Stomach smooth muscle (tissue), 2 donors: ENCODE results near the gene TTF2.
"Not testable (repeated sequence)": the region's sequence is repeated elsewhere in the genome, so short reads cannot be mapped to it uniquely, and the experiment has no call there.

Experiments used
- H3K27ac ChIP-seq: one replicate; pipeline ENCODE4 v1.7.0; 2013; ENCODE audit warnings: mild to moderate bottlenecking, low read length, inconsistent platforms
- H3K27me3 ChIP-seq, 2 donors: one replicate each; pipeline ENCODE4 v1.7.0; 2013; ENCODE audit warnings: low read length in 2 of 2; ENCODE audit not compliant: insufficient read depth in 2 of 2, control insufficient read depth in 1 of 2
- H3K36me3 ChIP-seq, 2 donors: one replicate each; pipeline ENCODE4 v1.7.0; 2013; ENCODE audit warnings: low read length in 2 of 2; ENCODE audit not compliant: control insufficient read depth in 2 of 2, insufficient read depth in 2 of 2
- H3K4me1 ChIP-seq: one replicate; pipeline ENCODE4 v1.7.0; 2013; ENCODE audit warnings: low read length; ENCODE audit not compliant: control insufficient read depth, insufficient read depth
- H3K4me3 ChIP-seq, 2 donors: one replicate each; pipeline ENCODE4 v1.7.0; 2013; ENCODE audit warnings: low read length in 2 of 2
- H3K9ac ChIP-seq, 2 donors: one replicate each; pipeline ENCODE4 v1.7.0; 2013; ENCODE audit warnings: low read length in 2 of 2, mild to moderate bottlenecking in 1 of 2
- H3K9me3 ChIP-seq, 2 donors: one replicate each; pipeline ENCODE4 v1.7.0; 2013; ENCODE audit warnings: low read length in 2 of 2; ENCODE audit not compliant: control insufficient read depth in 2 of 2
- donor health status: healthy.
- donor health status: Pancreatic carcinoma.

The TTF2 gene

GRCh38 chr1:117106478-117106877, 46.4 kb downstream of the TTF2 start:
- H3K4me1 ChIP-seq = no peaks in the 10 kb centered on the region
- no peak overlapping the region for H3K9ac ChIP-seq
- no peak overlapping the region for H3K4me3 ChIP-seq
- H3K9me3 ChIP-seq = no peaks in the 10 kb centered on the region
- H3K36me3 ChIP-seq = peaks cover 9 to 13% of the 10 kb centered on the region in 2 donors
- no peaks in the 10 kb centered on the region for H3K27me3 ChIP-seq
- H3K27ac ChIP-seq = no peak overlapping the region

- no peak overlapping the region for H3K27ac ChIP-seq
- H3K9ac ChIP-seq = no peak overlapping the region
- H3K36me3 ChIP-seq = peaks cover 14 to 18% of the 10 kb centered on the region in 2 donors
- no peaks in the 10 kb centered on the region for H3K27me3 ChIP-seq
- no peaks in the 10 kb centered on the region for H3K4me1 ChIP-seq
- no peak overlapping the region for H3K4me3 ChIP-seq
- no peaks in the 10 kb centered on the region for H3K9me3 ChIP-seq
Observed at GRCh38 chr1:117107364-117107763, 47.2 kb downstream of the TTF2 start.

GRCh38 chr1:117110774-117111173, 50.6 kb downstream of the TTF2 start:
- Histone ChIP-seq H3K27ac (no peak overlapping the region), H3K9me3 (no peaks in the 10 kb centered on the region), H3K9ac (no peak overlapping the region), H3K4me3 (no peak overlapping the region), H3K27me3 (no peaks in the 10 kb centered on the region), H3K36me3 (peaks cover 27 to 30% of the 10 kb centered on the region in 2 donors), H3K4me1 (peaks cover 2% of the 10 kb centered on the region)

- H3K9ac ChIP-seq = no peak overlapping the region
- H3K4me1 ChIP-seq = peaks cover 2% of the 10 kb centered on the region
- no peak overlapping the region for H3K27ac ChIP-seq
- H3K36me3 ChIP-seq = peaks cover 21 to 28% of the 10 kb centered on the region in 2 donors
- no peak overlapping the region for H3K4me3 ChIP-seq
- no peaks in the 10 kb centered on the region for H3K9me3 ChIP-seq
- H3K27me3 ChIP-seq = no peaks in the 10 kb centered on the region
Observed at GRCh38 chr1:117112047-117112717, 52.1 kb downstream of the TTF2 start.

- peaks cover 2% of the 10 kb centered on the region for H3K4me1 ChIP-seq
- no peaks in the 10 kb centered on the region for H3K9me3 ChIP-seq
- H3K9ac ChIP-seq = no peak overlapping the region
- H3K27me3 ChIP-seq = no peaks in the 10 kb centered on the region
- H3K36me3 ChIP-seq = peaks cover 20 to 28% of the 10 kb centered on the region in 2 donors
- H3K4me3 ChIP-seq = no peak overlapping the region
- no peak overlapping the region for H3K27ac ChIP-seq
Observed at GRCh38 chr1:117113199-117113598, 53.1 kb downstream of the TTF2 start.

- H3K9me3 ChIP-seq = no peaks in the 10 kb centered on the region
- H3K4me3 ChIP-seq = no peak overlapping the region
- H3K36me3 ChIP-seq = peaks cover 20 to 25% of the 10 kb centered on the region in 2 donors
- H3K27me3 ChIP-seq = no peaks in the 10 kb centered on the region
- H3K4me1 ChIP-seq = peaks cover 2% of the 10 kb centered on the region
- no peak overlapping the region for H3K9ac ChIP-seq
- no peak overlapping the region for H3K27ac ChIP-seq
Observed at GRCh38 chr1:117114877-117115276, 54.8 kb downstream of the TTF2 start.

- Histone ChIP-seq H3K9me3 (no peaks in the 10 kb centered on the region), H3K9ac (no peak overlapping the region), H3K4me3 (no peak overlapping the region), H3K4me1 (peaks cover 12% of the 10 kb centered on the region), H3K27me3 (no peaks in the 10 kb centered on the region), H3K36me3 (peaks cover 18 to 22% of the 10 kb centered on the region in 2 donors), H3K27ac (no peak overlapping the region)
Observed at GRCh38 chr1:117116090-117116783, 56.1 kb downstream of the TTF2 start.

GRCh38 chr1:117116784-117117130, 56.6 kb downstream of the TTF2 start:
- H3K4me1 ChIP-seq = peaks cover 13% of the 10 kb centered on the region
- peaks cover 16 to 21% of the 10 kb centered on the region in 2 donors for H3K36me3 ChIP-seq
- no peak overlapping the region for H3K27ac ChIP-seq
- no peak overlapping the region for H3K9ac ChIP-seq
- H3K4me3 ChIP-seq = no peak overlapping the region
- no peaks in the 10 kb centered on the region for H3K27me3 ChIP-seq
- no peaks in the 10 kb centered on the region for H3K9me3 ChIP-seq

- H3K27me3 ChIP-seq = no peaks in the 10 kb centered on the region
- H3K9me3 ChIP-seq = no peaks in the 10 kb centered on the region
- H3K9ac ChIP-seq = no peak overlapping the region
- H3K36me3 ChIP-seq = peaks cover 11 to 13% of the 10 kb centered on the region in 2 donors
- H3K27ac ChIP-seq = no peak overlapping the region
- H3K4me1 ChIP-seq = peaks cover 17% of the 10 kb centered on the region
- no peak overlapping the region for H3K4me3 ChIP-seq
Observed at GRCh38 chr1:117117697-117118096, 57.6 kb downstream of the TTF2 start.

- Histone ChIP-seq H3K9me3 (no peaks in the 10 kb centered on the region), H3K36me3 (peaks cover 8 to 11% of the 10 kb centered on the region in 2 donors), H3K27ac (no peak overlapping the region), H3K4me1 (peaks cover 17% of the 10 kb centered on the region), H3K4me3 (no peak overlapping the region), H3K9ac (no peak overlapping the region), H3K27me3 (no peaks in the 10 kb centered on the region)
Observed at GRCh38 chr1:117118137-117118536, 58.0 kb downstream of the TTF2 start.

- not testable (repeated sequence) for H3K27me3 ChIP-seq, H3K9me3 ChIP-seq
- peaks cover 17% of the 10 kb centered on the region for H3K4me1 ChIP-seq
Observed at GRCh38 chr1:117119144-117119543, 59.0 kb downstream of the TTF2 start.

More at GRCh38 chr1:117119144-117119543, 59.0 kb downstream of the TTF2 start:
- not testable (repeated sequence) for H3K27ac ChIP-seq, H3K4me3 ChIP-seq, H3K9ac ChIP-seq, H3K36me3 ChIP-seq
